Posterior vena cava (tissue), 2 donors: ENCODE data around the gene ASXL1. TPM values are rescaled to one million over a fixed set of nuclear protein-coding genes. Genes with fewer than 3 reads are reported as not detected.

Source experiments
- DNase-seq: peaks from one replicate; pipeline ENCODE4 v3.0.0-alpha.2; 2020; ENCODE audit warnings: low spot score
- intact Hi-C, 2 donors: fragments of 100-400 bp; cut with DNase I; formaldehyde crosslinking; loops; one replicate each; pipeline versions ENCODE4 v1.14.1 to v1.14.2; 2022 to 2023
- total RNA-seq, 2 donors: library from RNA; stranded (reverse); fragmentation: NEBNext Ultra II Directional; extraction: Animal tissue kit (Norgen Biotek cat#: 25700); gene quantifications; one replicate each; pipeline ENCODE4 v1.2.1, GENCODE V29; 2021
- donor health status: DM: yes; HTN: yes; CAD: no.
- donor health status: DM: yes; HTN: yes; CAD: no.

The ASXL1 gene
- total RNA-seq, 2 donors from 2014 or later, result 61.5 to 62.8 TPM

DNA sequence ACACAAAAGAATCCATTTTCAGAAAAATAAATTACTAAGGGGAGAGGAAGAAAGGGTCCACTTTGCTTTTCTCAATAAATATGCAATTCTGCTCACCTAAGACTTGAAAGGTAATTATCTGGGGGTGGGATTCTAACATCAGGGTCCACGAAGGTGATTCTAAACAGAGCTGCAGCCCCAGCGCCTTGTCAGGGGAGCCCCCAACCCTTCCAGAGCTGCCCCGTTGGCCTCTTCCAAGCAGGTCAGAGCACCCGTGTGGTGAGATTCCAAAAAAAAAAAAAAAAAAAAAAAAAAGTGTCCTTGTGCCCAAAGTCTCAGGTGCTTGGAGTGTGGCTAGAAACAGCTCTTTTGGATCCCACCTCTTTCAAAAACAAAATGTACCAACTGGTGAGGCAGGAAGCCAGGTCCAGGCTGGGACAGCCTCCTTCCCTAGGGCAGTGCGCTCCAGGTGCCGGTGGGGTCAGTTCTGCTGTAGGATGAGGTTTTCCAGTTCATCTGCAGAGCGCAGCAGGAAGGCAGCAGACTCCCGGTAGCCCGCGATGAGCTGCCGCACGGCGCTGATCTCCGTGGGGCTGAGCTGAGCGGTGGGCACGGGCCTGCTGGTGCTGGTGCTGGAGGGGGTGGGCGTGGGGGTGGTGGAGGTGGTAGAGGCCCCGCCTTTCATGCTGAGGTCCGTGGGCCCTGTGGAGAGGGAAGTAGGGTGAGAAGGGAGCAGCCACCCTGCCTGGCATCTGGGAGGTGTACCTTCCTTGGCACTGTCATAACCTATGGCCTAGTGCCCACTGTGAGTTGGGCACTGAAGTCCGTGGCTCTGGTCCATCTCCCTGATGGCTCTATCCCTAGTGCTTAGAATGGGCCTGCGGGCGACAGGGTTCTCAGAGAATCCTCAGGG is 89.3 kb downstream of the ASXL1 start:
- intact Hi-C loops, result no loop called here
- peak; percentile 65 for DNase-seq

DNA sequence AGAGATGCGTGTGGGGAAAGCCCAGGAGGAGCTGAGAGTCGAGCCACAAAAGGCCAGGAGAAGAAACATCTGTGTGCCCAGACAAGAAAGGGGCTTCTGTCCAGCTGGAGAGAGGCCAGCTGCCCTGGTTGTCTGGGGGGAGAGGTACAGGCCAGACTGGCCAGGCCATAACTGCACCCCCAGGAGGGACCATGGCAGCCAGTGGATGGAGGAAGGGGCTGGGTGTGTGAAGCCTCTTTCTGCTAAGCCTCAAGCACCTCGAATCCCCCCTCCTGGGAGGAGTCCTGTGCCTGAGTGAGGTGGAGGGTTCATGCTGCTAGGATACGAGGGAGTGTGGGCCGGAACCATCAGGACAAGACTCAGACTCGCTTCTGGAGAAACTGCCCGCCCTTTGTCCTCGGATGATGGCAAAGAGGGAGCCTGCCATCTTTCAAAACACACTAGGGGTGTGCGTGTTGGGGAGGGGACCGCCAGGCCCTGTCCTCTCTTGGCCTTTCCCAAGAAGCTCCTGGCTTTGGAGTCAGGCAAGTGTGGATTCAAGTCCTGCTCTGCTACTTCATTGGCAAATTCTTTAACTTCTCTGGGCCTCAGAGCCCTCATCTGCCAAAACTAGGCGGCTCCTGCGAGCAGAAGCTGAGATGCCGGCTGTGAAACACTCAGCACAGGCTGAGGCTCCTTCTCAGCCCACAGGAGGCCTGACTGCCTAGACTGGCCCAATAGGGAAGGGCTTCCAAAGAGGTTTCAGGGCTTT is 90.3 kb downstream of the ASXL1 start:
- peak; percentile 74 for DNase-seq
- intact Hi-C loops, result no loop called here

DNA sequence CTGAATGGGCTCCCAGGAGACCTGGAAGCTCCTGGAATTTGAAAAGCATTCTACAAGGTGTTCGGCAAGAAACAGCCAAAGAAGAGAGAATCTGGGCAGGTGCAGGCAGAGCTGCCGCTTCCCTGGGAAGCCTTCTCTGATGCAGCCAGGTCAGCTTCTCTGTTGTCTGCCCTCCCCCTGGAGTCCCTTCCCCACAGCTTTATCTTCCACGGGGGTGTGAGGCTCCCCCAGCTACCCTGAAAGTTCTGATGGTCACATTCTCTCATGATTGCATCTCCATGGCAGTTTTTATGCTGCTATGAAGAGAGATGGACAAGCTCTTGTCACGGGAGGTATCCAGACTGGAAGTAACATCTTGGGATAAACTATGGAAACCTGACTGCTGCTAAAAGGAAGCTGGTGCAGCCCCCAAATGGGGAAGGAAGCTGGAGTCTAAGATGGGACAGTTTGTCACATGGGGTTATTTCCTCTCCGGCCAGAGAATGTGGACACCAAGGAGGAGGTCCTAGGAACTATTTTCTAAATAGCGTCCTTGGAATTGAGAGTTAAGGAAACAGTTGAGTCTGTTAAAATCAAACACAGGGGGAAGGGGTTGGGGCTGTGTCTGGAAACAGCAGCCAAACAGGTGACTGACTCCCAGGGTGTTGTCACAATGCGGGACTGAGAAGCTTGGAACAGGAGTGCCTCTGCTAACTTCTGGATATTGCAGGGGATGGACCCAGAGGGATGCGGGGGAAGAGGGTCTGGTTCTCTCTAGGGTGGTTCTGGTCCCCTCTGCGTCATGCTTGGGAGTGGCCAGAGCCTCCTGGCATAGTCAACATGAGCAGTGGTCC is 91.1 kb downstream of the ASXL1 start:
- intact Hi-C loops, result no loop called here

DNA sequence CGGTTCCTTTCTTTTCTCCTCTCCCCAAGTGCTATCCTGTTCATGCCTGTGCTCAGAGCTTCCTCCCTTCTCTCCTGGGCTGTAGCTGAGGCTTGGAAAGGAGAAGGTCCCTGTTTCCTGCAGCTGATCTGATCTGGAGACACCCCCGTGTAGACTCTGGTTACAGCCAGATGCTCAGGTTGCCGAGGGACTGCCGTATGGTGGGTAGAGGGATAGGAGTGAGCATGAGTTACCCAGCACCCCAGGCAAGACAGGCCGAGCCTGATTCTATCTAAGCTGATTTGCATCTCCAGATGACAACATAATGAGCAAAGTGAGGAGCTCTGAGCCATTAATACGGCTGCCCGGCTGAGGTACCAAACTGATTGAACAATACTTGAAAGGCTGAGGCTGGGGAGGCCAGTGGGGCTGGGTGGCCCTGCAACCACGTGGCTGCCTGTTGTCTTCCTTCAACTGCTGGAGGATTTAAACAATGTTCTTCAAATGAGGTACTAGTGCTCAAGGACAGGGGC is 91.8 kb downstream of the ASXL1 start:
- intact Hi-C loops, result no loop called here
- no peak for DNase-seq

More for the DNA sequence above, 91.1 kb downstream of the ASXL1 start:
- DNase-seq, result peak; percentile 44

DNA sequence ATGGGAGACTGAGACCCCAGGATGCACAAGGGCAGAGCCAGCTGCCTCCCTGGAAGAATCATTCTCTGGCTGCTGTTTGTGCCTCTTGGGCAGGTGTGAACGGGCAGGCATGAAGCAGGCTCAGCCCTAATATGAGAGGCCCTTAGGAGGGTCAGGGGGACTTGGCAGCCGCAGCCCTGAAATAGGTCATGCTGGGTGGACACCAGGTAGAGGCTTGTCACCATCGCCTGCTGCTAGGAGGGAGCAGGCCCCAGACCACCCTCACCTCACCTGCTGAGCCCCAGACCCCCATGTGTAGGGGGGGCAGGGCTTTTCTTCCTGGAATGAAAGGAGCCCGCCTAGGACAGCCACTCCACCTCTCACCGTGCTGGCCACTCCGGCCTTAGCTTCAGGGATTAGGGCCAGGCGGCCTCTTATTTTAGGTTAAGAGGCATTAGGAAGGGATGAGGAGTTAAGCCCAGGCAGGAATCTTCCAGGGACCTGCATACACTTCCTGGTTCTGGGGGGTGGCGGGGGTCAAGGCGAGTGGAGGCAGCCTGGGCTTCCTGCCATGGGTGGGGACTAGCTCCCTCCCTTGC is 92.4 kb downstream of the ASXL1 start:
- DNase-seq, result peak; percentile 59
- intact Hi-C loops, result no loop called here

DNA sequence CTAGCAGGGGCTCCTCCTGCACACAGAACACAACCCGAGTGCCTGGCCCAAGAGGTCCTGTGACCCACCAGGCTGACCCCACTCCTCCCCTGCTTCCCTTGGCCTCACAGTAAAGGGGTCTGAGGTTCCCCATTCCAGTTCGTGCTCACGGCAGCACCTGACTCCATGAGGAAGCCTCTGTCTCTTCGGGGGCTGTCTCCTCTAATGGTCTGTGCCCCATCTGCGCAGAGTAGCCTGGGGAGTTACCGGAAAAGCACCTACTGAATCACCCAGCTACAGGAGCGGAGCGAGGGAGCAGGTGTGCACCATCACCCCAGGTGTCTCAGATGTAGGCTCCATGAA is 93.2 kb downstream of the ASXL1 start:
- peak; percentile 46 for DNase-seq
- intact Hi-C loops, result no loop called here

DNA sequence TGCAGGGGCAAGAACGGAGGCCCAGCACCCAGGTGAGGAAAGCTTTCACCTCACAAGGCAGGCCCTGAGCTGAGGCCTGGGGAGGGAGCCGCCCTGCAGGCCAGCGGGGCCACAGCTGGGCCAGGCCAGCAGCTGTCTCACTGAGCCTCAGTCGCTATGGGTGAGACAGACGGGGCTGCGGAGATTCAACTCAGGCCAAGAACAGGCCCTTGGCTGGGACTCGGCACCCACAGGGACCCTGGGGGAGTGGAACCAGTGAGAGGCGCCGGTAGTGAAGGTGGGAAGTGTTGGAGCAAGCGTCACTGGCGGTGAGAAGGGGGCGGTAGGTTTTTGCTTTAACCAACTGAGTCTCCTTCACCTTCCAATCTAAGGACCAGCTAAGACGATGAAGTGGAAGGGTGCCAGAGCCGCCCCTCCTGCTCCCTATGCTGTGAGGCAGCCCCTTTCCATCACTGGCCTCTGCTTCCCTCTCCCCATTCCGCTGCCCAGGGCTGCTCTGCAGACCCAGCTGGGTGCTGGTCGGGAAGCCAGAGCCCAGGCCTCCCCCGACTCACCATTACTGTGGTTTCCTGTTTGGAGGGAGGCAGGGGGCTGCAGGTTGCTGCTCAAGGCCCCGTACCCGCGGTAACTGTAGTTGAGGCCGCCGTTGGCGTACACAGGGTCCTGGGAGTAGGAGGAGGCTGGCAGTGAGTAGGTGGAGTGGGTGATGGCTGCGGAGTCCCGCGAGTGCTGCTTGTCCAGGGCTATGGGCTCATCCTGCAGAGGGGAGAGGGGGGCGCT is 93.7 kb downstream of the ASXL1 start:
- peak; percentile 71 for DNase-seq
- intact Hi-C loops, result no loop called here

DNA sequence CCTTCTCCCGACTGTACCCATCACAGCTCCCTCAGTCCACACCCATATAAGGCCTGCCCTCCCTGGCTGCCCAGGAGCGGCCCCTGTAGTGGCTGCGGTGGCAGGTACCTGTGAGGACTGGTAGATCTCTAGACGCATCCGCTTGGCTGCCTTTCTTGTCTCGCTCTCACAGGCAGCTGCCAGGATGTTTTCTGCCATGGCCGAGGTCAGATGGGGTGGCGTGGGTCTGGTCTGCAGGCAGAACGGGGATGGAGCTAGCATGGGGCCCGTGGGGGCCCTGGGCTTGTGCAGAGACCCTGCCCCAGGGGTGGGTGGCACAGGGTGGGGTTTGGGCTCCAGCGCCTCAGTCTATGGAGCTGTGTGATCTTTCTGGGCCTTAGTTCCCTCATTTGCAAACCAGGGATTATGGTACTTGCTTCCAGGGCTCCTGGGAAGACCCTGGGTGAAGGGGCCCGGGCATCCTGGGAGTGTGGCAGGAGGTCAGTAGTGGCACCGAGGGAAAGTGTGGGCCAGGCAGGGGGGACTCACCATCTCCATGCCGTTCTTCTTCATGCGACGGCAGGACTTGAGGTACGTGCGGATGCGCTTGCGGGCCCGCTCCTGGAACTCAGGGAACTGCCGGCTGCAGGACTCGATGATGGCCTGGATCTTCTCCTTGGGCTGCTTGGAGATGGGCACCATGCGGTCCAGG is 94.8 kb downstream of the ASXL1 start:
- peak; percentile 62 for DNase-seq
- intact Hi-C loops, result no loop called here

DNA sequence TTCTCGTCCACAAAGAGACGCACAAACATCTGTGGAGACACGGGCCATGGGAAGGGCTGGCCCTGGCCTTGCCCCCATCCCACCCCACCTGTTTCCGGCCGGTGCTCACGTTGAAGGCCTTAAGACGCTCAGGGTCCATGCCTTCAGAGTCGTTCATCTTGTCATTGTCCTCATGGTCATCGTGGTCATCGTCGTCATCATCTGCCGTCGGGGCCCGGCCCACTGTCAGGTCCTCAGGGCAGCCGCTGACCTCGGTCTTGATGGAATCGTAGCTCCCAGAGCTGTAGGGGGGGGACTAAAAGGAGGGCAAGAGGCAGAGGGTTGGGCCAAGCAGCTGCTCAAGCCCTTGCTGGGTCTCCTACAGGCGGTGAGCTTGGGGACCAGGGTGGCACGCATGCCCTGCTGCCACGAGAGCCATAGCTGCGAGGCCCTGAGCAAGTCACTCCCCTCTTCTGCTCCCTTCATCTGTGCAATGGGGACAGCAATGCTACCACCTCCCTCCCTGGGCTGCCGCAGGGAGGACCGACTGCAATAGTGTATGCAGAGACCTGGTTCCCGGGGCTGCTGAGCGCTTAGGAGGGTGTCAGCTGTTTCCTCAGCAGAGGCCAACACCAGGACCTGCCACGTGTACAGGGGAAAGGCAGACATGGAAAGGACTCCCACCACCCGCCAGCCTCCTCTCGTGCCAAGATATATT is 95.5 kb downstream of the ASXL1 start:
- intact Hi-C loops, result no loop called here
- DNase-seq, result peak; percentile 75

DNA sequence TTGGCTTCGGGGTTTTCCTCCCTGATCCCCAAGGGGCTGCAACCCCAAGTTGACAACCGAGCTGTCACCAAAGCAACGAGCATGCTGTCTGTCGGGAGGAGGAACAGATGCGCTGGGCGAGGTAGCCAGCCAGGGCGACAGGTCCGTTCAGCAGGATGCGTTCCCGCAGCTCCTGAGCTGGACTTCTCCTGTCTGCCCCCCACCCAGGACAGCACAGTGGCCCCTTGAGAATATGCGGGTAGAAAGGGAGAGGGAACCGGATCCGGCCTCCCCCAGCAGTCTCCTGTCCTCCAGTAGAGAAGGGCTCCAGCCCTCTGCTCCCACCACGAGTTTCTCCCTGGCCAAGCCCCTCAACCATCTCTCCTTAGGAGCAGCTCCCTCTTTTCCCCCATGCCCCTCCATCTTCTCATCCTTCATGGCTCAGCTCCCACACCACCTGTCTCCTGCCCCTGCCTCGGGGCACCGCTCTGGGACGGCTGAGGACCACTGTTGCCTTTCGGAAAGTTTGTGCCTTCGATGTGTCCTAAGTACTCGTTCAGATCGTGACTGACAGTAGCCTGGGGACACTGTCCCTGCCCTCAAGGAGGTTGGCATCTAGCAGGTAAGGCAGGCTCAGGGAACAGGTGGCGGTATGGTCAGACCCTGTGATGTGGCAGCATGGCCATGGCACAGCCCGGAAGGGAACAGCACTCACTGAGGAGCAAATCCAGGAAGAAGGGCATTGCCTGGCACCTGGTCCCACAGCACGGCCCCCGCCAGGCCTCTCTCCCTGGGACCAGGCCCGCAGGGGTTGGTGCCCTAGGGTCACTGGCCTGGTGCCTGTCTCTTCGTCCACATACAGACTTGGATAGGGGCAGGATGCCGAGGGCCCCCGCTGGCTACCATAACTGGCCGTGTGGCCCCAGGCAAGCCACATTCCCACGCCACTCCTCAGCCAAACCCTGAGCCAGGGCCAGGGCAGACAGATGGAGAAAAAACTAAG is 96.3 kb downstream of the ASXL1 start:
- intact Hi-C loops, result no loop called here
- peak; percentile 75 for DNase-seq

DNA sequence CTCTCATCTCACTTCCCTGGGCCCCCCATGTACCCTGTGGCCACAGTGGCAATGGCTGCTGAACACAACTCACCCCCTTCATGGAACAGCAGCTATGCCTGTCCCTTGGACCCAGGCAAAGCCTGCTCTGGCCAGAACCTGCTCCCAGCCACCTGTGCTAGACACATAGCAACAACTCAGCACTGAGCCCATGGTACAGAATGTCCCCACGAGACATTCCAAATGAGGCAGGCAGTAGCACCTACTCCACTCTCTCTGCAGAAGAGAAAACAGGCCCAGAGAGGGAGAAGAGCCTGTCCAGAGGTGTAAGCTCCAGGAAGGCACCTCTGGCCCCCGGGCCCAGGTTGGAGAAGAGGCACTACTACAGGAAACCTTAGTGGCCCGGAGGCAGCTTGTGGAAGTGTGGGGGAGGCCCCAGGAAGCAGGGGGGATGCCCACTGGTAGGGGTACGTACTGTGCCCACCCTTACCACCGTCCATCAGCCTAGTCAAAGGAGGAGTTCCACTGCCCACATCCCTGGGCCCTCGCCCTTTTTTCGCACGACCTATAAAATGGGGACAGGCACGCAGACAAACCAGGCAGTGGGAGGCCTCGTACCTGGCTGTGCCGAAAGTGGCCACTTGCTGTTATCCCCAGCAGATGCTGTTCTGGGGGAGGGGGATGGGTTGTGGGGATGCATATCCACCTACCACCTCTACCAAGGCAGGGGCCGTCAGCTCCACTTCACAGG is 97.2 kb downstream of the ASXL1 start:
- no peak for DNase-seq
- intact Hi-C loops, result no loop called here

DNA sequence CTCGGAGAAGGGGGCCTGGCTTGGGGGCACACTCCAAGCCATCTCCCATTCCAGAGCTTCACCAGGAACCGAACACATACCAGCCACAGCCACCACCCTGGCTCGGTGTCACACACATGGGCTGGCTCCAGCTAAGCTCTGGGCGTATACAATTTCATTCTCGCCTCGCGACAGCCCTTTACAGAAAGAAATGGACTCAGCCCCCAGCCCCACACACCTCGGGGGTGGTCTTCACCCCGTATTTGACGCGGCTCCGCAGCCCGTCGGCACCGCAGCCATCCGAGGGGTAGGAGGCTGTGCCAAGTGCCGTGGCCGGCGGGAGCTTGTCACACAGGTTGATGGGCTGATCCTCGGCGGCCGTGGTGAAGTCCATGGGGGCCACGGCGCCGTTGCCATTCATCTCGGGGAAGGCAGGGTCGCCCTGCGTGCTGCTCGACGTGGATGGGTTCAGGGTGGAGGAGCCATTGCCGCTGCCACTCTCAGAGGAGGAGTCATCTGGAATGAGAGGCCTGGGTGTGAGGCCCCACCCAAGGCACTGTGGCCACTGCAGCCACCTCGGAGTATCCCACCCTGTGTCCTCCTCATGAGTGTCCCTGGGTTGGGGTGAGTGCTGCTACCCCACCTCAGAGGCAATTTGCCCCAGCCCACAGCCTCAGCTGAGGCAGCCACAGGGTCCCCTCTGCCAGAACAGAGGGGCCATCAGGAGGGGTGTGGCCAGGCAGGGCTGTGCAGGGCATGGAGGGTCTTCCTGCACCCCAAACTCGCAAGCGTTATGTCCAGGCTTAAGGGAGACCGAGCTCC is 98.0 kb downstream of the ASXL1 start:
- intact Hi-C loops, result no loop called here
- peak; percentile 80 for DNase-seq

DNA sequence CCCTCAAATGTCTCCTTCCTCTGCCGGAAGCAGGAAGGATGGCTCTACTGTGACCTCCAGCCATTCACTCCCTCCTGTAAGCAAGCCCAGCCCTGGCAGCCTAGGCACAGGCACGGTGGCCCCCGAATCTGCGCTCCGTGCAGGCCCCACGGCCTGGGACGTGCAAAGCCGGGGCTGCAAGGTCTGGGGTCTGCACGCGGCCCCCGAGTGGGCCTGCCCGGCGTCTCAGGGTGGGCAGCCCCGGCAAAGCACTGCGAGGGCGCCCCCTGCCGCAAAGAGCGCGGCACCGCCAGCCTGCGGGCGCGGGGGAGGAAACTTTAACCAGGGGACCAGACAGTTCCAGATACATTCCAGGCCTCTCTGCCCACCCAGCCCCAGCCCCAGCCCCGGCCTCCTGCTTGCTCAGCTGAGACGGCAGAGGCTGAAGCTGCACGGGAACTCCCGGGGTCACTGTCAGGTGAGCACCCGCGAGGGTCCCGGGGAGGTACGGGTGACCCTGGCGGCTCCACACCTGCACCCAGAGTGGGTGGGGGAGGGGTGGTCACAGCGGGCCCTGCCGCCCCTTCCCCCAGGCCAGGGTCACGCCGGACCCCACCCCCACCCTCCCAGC is 98.8 kb downstream of the ASXL1 start:
- peak; percentile 83 for DNase-seq
- intact Hi-C loops, result no loop called here

DNA sequence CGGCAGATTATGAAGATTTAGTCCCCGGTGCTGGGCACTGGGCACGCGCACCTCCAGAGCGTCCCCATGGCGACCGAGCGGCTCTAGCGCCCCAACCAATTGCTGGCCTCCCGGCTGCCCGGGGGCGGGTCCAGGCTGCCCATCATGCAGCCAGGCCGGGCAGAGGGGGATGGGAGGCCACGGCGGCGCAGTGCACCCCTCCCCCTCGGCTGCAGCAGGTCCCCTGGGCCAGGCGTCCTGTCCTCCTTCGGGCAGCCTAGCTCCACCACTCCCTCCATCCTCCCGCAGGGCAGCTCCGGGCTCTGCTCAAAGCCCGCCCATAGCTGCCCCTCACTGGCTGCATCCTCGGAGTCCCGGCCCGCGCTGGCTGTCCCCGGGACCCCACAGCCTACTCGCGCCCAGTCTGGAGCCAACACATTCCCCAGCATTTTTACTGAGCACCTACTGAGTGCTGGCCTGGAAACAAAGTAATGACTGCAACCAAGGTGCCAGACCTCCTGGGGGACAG is 99.4 kb downstream of the ASXL1 start:
- DNase-seq, result peak; percentile 84
- intact Hi-C loops, result no loop called here
